AG08396 (cell line): ENCODE measurements around the gene TMEM190.
A peak's percentile ranks its signal among the peaks of the same experiment; 100 is the strongest.

Source experiments
- DNase-seq: peaks from one replicate; pipeline ENCODE4 v3.0.0; 2012; ENCODE audit warnings: low spot score, mixed read lengths

Gene TMEM190

GRCh38 chr19:55352040-55352439, 24.6 kb upstream of the TMEM190 start:
- DNase-seq: no peak

GRCh38 chr19:55352549-55353145, 24.0 kb upstream of the TMEM190 start:
- no peak for DNase-seq

- no peak for DNase-seq
These were observed 23.2 kb upstream of the TMEM190 start for GRCh38 chr19:55353356-55353802.

GRCh38 chr19:55353803-55354697, 22.6 kb upstream of the TMEM190 start:
- DNase-seq: peak; percentile 90

- DNase-seq: no peak
These were observed 21.9 kb upstream of the TMEM190 start, which contains the start of gene COX6B2 for GRCh38 chr19:55354698-55355212. Gene COX6B2 (minus strand): TSS chr19:55354719. CDS start chr19:55354521, 198 bp downstream.

GRCh38 chr19:55355213-55355821, 21.3 kb upstream of the TMEM190 start:
- DNase-seq: no peak

- no peak for DNase-seq
These were observed 18.1 kb upstream of the TMEM190 start for GRCh38 chr19:55358493-55358892.

GRCh38 chr19:55358943-55359908, 17.4 kb upstream of the TMEM190 start:
- no peak for DNase-seq

GRCh38 chr19:55360902-55361301, 15.7 kb upstream of the TMEM190 start:
- DNase-seq: no peak

- DNase-seq: no peak
These were observed 14.2 kb upstream of the TMEM190 start for GRCh38 chr19:55362174-55362989.

- no peak for DNase-seq
These were observed 13.5 kb upstream of the TMEM190 start, which contains the start of gene GARIN5B for GRCh38 chr19:55362990-55363716. Gene GARIN5B (minus strand): TSS chr19:55363260. CDS start chr19:55363066, 194 bp downstream.

- DNase-seq: no peak
These were observed 11.4 kb upstream of the TMEM190 start for GRCh38 chr19:55365245-55365644.

- DNase-seq: no peak
These were observed 10.7 kb upstream of the TMEM190 start for GRCh38 chr19:55365964-55366363.

GRCh38 chr19:55366790-55367189, 9.8 kb upstream of the TMEM190 start:
- DNase-seq: no peak

- DNase-seq: no peak
These were observed 8.5 kb upstream of the TMEM190 start for GRCh38 chr19:55368106-55368505.

GRCh38 chr19:55368701-55369563, 7.7 kb upstream of the TMEM190 start:
- DNase-seq: peak; percentile 89

- DNase-seq: peak; percentile 97
These were observed 6.8 kb upstream of the TMEM190 start for GRCh38 chr19:55369653-55370304.
